Measurements from ENCODE around the gene ANO1. TPM values are rescaled to one million over a fixed set of nuclear protein-coding genes. Genes with fewer than 3 reads are reported as not detected.

Gene ANO1
- total and polyA plus RNA-seq, 4 donors, result 7.8 to 64.8 (median 32.2) TPM

DNA sequence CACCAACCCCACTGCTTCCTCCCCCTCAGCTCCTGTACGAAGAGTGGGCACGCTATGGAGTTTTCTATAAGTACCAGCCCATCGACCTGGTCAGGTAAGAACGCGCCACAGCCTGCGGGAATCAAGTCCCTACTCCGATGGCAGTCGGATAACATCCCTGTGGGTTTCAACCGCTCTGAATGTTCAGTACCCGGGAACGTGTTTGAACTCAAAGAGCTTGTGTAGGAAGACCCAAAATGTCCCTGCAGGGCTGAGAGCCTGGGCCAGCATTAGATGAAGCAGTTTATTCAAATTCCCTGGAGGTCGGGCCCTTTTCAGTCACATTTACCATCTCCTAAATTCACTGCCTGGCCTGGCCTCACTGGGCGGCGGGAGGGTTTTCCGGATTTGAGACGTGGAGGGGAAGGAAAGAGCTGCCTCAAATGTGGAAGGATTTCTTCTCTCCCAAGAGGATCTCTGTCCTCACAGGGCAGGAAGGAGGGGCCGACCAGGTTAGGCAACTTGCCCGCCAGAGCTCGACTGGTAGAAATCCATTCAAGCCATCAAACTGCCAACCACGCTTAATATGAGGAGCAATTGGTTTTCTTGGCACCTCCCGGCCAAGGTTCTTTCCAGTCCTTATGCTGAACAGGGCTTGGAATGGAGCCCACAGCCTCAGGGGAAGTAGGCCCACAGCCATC is 46.3 kb downstream of the ANO1 start:
- no peak overlapping the region for H3K9ac ChIP-seq (ENCODE audit: low read depth in 1 of 2, low read length in 2 of 2)
- peaks cover 3 to 25% (median 22%) of the 10 kb centered on the region in 4 donors for H3K4me1 ChIP-seq (ENCODE audit: control insufficient read depth in 4 of 4, insufficient read depth in 4 of 4, low read length in 3 of 4)
- H3K36me3 ChIP-seq (ENCODE audit: control insufficient read depth in 4 of 4, insufficient read depth in 3 of 4, low read depth in 1 of 4, low read length in 3 of 4), result peaks cover 0 to 10% (median 4%) of the 10 kb centered on the region in 4 donors
- DNase-seq (ENCODE audit: low spot score), result no peak
- no peaks in the 10 kb centered on the region for H3K27me3 ChIP-seq (ENCODE audit: control insufficient read depth in 4 of 4, insufficient read depth in 4 of 4, low read length in 3 of 4)
- TF ChIP-seq JUND (IDR thresholded peaks at IDR 0.05) (no peak), HNF4A (conservative IDR thresholded peaks at IDR 0.05) (no peak), EGR1 (IDR thresholded peaks at IDR 0.05; ENCODE audit: low read depth in 2 of 2) (no peak), GABPA (IDR thresholded peaks at IDR 0.05 in 1 of 2, conservative IDR thresholded peaks at IDR 0.05 in 1 of 2) (no peak), HNF4G (IDR thresholded peaks at IDR 0.05) (no peak), SP1 (IDR thresholded peaks at IDR 0.05) (no peak), NR2F2 (IDR thresholded peaks at IDR 0.05) (no peak), TAF1 (conservative IDR thresholded peaks at IDR 0.05) (no peak), FOXA1 (IDR thresholded peaks at IDR 0.05) (no peak), RAD21 (IDR thresholded peaks at IDR 0.05) (no peak), YY1 (IDR thresholded peaks at IDR 0.05) (no peak), FOXA2 (IDR thresholded peaks at IDR 0.05) (no peak), RXRA (IDR thresholded peaks at IDR 0.05) (no peak)
- TF ChIP-seq, protein P1, sequence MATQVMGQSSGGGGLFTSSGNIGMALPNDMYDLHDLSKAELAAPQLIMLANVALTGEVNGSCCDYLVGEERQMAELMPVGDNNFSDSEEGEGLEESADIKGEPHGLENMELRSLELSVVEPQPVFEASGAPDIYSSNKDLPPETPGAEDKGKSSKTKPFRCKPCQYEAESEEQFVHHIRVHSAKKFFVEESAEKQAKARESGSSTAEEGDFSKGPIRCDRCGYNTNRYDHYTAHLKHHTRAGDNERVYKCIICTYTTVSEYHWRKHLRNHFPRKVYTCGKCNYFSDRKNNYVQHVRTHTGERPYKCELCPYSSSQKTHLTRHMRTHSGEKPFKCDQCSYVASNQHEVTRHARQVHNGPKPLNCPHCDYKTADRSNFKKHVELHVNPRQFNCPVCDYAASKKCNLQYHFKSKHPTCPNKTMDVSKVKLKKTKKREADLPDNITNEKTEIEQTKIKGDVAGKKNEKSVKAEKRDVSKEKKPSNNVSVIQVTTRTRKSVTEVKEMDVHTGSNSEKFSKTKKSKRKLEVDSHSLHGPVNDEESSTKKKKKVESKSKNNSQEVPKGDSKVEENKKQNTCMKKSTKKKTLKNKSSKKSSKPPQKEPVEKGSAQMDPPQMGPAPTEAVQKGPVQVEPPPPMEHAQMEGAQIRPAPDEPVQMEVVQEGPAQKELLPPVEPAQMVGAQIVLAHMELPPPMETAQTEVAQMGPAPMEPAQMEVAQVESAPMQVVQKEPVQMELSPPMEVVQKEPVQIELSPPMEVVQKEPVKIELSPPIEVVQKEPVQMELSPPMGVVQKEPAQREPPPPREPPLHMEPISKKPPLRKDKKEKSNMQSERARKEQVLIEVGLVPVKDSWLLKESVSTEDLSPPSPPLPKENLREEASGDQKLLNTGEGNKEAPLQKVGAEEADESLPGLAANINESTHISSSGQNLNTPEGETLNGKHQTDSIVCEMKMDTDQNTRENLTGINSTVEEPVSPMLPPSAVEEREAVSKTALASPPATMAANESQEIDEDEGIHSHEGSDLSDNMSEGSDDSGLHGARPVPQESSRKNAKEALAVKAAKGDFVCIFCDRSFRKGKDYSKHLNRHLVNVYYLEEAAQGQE (IDR thresholded peaks at IDR 0.05), result no peak
- TF ChIP-seq, protein P2, sequence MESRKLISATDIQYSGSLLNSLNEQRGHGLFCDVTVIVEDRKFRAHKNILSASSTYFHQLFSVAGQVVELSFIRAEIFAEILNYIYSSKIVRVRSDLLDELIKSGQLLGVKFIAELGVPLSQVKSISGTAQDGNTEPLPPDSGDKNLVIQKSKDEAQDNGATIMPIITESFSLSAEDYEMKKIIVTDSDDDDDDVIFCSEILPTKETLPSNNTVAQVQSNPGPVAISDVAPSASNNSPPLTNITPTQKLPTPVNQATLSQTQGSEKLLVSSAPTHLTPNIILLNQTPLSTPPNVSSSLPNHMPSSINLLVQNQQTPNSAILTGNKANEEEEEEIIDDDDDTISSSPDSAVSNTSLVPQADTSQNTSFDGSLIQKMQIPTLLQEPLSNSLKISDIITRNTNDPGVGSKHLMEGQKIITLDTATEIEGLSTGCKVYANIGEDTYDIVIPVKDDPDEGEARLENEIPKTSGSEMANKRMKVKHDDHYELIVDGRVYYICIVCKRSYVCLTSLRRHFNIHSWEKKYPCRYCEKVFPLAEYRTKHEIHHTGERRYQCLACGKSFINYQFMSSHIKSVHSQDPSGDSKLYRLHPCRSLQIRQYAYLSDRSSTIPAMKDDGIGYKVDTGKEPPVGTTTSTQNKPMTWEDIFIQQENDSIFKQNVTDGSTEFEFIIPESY (IDR thresholded peaks at IDR 0.05), result no peak
- TF ChIP-seq, protein P3, sequence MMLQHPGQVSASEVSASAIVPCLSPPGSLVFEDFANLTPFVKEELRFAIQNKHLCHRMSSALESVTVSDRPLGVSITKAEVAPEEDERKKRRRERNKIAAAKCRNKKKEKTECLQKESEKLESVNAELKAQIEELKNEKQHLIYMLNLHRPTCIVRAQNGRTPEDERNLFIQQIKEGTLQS (IDR thresholded peaks at IDR 0.05), result no peak
- TF ChIP-seq, protein P4, sequence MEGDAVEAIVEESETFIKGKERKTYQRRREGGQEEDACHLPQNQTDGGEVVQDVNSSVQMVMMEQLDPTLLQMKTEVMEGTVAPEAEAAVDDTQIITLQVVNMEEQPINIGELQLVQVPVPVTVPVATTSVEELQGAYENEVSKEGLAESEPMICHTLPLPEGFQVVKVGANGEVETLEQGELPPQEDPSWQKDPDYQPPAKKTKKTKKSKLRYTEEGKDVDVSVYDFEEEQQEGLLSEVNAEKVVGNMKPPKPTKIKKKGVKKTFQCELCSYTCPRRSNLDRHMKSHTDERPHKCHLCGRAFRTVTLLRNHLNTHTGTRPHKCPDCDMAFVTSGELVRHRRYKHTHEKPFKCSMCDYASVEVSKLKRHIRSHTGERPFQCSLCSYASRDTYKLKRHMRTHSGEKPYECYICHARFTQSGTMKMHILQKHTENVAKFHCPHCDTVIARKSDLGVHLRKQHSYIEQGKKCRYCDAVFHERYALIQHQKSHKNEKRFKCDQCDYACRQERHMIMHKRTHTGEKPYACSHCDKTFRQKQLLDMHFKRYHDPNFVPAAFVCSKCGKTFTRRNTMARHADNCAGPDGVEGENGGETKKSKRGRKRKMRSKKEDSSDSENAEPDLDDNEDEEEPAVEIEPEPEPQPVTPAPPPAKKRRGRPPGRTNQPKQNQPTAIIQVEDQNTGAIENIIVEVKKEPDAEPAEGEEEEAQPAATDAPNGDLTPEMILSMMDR (IDR thresholded peaks at IDR 0.05; ENCODE audit: low read depth, low read length, missing input control), result no peak
- TF ChIP-seq, protein P5, sequence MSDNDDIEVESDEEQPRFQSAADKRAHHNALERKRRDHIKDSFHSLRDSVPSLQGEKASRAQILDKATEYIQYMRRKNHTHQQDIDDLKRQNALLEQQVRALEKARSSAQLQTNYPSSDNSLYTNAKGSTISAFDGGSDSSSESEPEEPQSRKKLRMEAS (IDR thresholded peaks at IDR 0.05), result no peak
- no peaks in the 10 kb centered on the region for H3K9me3 ChIP-seq (ENCODE audit: control insufficient read depth in 4 of 4, low read length in 3 of 4)
- WGBS, result 84% methylated on average over 21 of the region's 21 CpGs
- H3K4me3 ChIP-seq (ENCODE audit: low read depth in 1 of 3, low read length in 3 of 3), result no peak overlapping the region
- no peak overlapping the region for H3K27ac ChIP-seq (ENCODE audit: low read depth in 1 of 2, low read length in 2 of 2)

Data from liver (tissue), 9 donors.